ENCODE results near the gene DCDC1. TPM values are rescaled to one million over a fixed set of nuclear protein-coding genes. Genes with fewer than 3 reads are reported as not detected.

Gene DCDC1
- polyA plus RNA-seq, 1 donor = 6.9 TPM

- no peak for DNase-seq
These were observed 266.7 kb downstream of the DCDC1 start for GRCh38 chr11:31102875-31103274.

- DNase-seq = no peak
These were observed 267.2 kb downstream of the DCDC1 start for GRCh38 chr11:31102316-31102715.

- no peak for DNase-seq
These were observed 273.2 kb downstream of the DCDC1 start for GRCh38 chr11:31096191-31096805.

GRCh38 chr11:31092638-31093037 is 276.9 kb downstream of the DCDC1 start:
- no peak for DNase-seq

GRCh38 chr11:31089117-31089516 is 280.4 kb downstream of the DCDC1 start:
- DNase-seq = no peak

- DNase-seq = no peak
These were observed 299.9 kb downstream of the DCDC1 start for GRCh38 chr11:31069447-31070205.

- no peak for DNase-seq
These were observed 308.7 kb downstream of the DCDC1 start for GRCh38 chr11:31060880-31061279.

GRCh38 chr11:31059529-31059928 is 310.0 kb downstream of the DCDC1 start:
- DNase-seq = no peak

- DNase-seq = no peak
These were observed 319.3 kb downstream of the DCDC1 start for GRCh38 chr11:31050061-31050765.

- DNase-seq = no peak
These were observed 324.2 kb downstream of the DCDC1 start for GRCh38 chr11:31045335-31045734.

GRCh38 chr11:31030138-31030792 is 339.3 kb downstream of the DCDC1 start:
- DNase-seq = no peak

GRCh38 chr11:31026315-31026714 is 343.2 kb downstream of the DCDC1 start:
- no peak for DNase-seq

- DNase-seq = no peak
These were observed 347.5 kb downstream of the DCDC1 start for GRCh38 chr11:31022080-31022479.

- no peak for DNase-seq
These were observed 349.8 kb downstream of the DCDC1 start for GRCh38 chr11:31019786-31020185.

- no peak for DNase-seq
These were observed 364.3 kb downstream of the DCDC1 start for GRCh38 chr11:31005202-31005601.

- no peak for DNase-seq
These were observed 368.1 kb downstream of the DCDC1 start for GRCh38 chr11:31001427-31001826.

GRCh38 chr11:31000381-31000780 is 369.2 kb downstream of the DCDC1 start:
- no peak for DNase-seq

- no peak for DNase-seq
These were observed 377.1 kb downstream of the DCDC1 start for GRCh38 chr11:30992513-30992849.

GRCh38 chr11:30991802-30992512 is 377.6 kb downstream of the DCDC1 start:
- DNase-seq = no peak

GRCh38 chr11:30991376-30991775 is 378.2 kb downstream of the DCDC1 start:
- DNase-seq = no peak

GRCh38 chr11:30990625-30991296 is 378.8 kb downstream of the DCDC1 start:
- no peak for DNase-seq

- DNase-seq = no peak
These were observed 381.7 kb downstream of the DCDC1 start for GRCh38 chr11:30987819-30988218.
